Ectodermal cell (in vitro differentiated cells): ENCODE measurements around the gene ANO10.

ENCODE experiments used
- H3K27ac ChIP-seq: 2 replicates; pipeline ENCODE4 v1.7.0; 2013; ENCODE audit warnings: mild to moderate bottlenecking, low read depth, low read length; ENCODE audit not compliant: insufficient read depth, poor library complexity, severe bottlenecking
- H3K27me3 ChIP-seq: 2 replicates; pipeline ENCODE4 v1.7.0; 2013; ENCODE audit warnings: mild to moderate bottlenecking, low read length; ENCODE audit not compliant: insufficient read depth, control insufficient read depth, poor library complexity, severe bottlenecking
- H3K36me3 ChIP-seq: one replicate; pipeline ENCODE4 v1.7.0; 2013; ENCODE audit warnings: low read length; ENCODE audit not compliant: control insufficient read depth, insufficient read depth
- H3K4me1 ChIP-seq: one replicate; pipeline ENCODE4 v1.7.0; 2013; ENCODE audit warnings: low read length; ENCODE audit not compliant: control insufficient read depth, insufficient read depth
- H3K4me3 ChIP-seq: 2 replicates; pipeline ENCODE4 v1.7.0; 2013; ENCODE audit warnings: low read depth, low read length, control low read depth; ENCODE audit not compliant: insufficient read depth
- H3K9me3 ChIP-seq: 2 replicates; pipeline ENCODE4 v1.7.0; 2013; ENCODE audit warnings: mild to moderate bottlenecking, low read length, moderate library complexity; ENCODE audit not compliant: control insufficient read depth
- WGBS, 2 experiments: methylation state at CpG; one replicate each; pipeline ENCODE4 v1.1.7; 2013; ENCODE audit warnings: missing lambda C conversion rate in 2 of 2; 5-methylcytosine and 5-hydroxymethylcytosine counted together

Gene ANO10

DNA sequence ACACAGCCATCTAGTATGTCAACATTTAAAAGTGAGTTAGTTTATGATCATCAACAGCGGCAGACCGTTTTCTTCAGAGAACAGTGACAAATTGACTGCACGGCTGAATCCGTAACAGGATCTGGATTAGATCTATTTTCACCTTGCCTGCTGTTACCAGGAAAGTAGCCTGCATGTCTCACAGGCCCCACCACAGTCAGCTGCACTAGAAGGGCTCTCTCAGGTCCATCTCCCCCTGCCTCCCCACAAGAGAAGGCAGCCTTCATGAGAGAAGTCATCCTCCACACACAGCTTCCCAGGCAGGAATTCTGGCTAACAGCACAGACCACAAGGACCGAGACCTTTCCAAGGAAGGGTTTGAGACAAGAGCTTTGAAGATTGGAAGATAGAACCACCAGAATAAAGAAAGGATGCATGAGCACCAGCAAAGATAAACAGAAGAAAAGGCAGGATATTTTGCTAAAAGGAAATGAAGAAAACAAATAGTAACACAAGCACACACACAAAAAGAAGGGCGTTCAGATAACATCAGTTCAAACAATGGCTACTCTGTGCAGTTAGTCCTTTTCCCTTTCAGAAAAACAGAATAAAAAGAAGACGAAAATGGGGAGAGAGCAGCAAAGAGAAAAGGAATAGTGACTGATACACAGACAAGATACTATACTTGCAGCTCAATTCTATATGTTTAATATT lies 208.0 kb downstream of the ANO10 start:
- no peak overlapping the region for H3K27ac ChIP-seq
- WGBS, 2 experiments, result 91 to 94% methylated on average over 7 of the region's 7 CpGs
- H3K9me3 ChIP-seq, result no peaks in the 10 kb centered on the region
- H3K4me3 ChIP-seq, result no peak overlapping the region
- H3K27me3 ChIP-seq, result no peaks in the 10 kb centered on the region
- no peaks in the 10 kb centered on the region for H3K36me3 ChIP-seq
- no peaks in the 10 kb centered on the region for H3K4me1 ChIP-seq

DNA sequence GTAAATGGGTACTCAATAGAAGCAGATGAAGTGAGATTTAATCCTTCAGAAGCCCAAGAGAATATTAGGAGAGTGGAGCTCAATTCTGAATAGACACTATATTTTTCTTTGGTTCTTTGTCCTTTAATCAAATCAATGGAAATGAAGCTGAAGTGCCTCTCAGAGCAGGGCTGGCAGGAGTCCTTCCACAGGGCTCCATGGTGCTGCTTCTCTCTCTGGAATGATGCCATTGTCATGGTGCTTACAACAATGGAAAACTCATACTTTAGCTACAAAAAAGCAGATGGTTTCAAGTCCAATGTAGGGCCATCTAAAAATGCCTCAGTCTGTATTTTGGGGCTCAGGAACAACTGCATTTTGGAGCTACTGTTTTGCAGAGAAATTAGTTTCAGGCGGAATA lies 210.4 kb downstream of the ANO10 start:
- H3K27ac ChIP-seq, result no peak overlapping the region
- no peaks in the 10 kb centered on the region for H3K4me1 ChIP-seq
- WGBS, 2 experiments, result 90 to 100% methylated on average over 1 of the region's 1 CpG
- no peak overlapping the region for H3K4me3 ChIP-seq
- H3K27me3 ChIP-seq, result no peaks in the 10 kb centered on the region
- no peaks in the 10 kb centered on the region for H3K9me3 ChIP-seq
- no peaks in the 10 kb centered on the region for H3K36me3 ChIP-seq

DNA sequence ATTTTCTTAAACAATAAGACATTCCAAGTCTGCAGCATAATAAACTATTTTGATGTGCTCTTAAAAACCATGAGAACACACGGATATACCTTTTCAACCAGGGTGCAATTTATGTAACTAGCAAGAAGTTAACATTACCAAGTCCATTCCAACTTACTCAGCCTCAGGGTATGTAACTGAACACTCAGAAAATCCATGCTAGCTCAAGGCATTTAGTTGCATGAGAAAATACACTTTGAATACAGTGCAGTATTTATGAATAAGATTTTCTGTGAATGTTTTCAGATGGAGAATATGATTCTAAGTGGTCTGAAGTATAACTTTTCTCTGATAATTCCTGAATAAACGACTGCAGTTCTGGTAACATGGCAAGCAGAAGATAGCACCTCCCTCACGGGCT lies 211.2 kb downstream of the ANO10 start:
- H3K4me1 ChIP-seq, result no peaks in the 10 kb centered on the region
- H3K27me3 ChIP-seq, result no peaks in the 10 kb centered on the region
- no peak overlapping the region for H3K4me3 ChIP-seq
- WGBS, 2 experiments, result 90 to 95% methylated on average over 3 of the region's 3 CpGs
- H3K36me3 ChIP-seq, result no peaks in the 10 kb centered on the region
- no peak overlapping the region for H3K27ac ChIP-seq
- H3K9me3 ChIP-seq, result no peaks in the 10 kb centered on the region

DNA sequence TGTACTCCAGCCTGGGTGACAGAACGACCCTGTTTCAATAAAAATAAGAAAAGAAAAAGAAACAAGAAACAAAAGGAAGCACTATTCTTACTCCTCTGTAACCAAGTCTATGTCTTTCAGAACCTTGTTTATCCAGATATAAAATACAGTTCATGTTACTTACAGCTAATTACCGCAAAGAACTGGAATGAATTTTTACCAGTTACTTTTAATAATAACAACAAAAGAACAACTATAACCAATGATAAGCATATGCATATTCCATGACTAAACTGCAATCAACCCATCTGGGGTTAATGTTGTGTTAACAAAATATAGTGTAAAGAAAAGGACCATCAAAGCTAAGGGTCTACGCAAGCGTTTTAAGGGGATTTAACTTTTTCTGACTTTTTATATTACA lies 212.3 kb downstream of the ANO10 start:
- no peak overlapping the region for H3K27ac ChIP-seq
- 88 to 92% methylated on average over 2 of the region's 4 CpGs for WGBS, 2 experiments
- no peak overlapping the region for H3K4me3 ChIP-seq
- no peaks in the 10 kb centered on the region for H3K9me3 ChIP-seq
- no peaks in the 10 kb centered on the region for H3K4me1 ChIP-seq
- no peaks in the 10 kb centered on the region for H3K36me3 ChIP-seq
- no peaks in the 10 kb centered on the region for H3K27me3 ChIP-seq

DNA sequence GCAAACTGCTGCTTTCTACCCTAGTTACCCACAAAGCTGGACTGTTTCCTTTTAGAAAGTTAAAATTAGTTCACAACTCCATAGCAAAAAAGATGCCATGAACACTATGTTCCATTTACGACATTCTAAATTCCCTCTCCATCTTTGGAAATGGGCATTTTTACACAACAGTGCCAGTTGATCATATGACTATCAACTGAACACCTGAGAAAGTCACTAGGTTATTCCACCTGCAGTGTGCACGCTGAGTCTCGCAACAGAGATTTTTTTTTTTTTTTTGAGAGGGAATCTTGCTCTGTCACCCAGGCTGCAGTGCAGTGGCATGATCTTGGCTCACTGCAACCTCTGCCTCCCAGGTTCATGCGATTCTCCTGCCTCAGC lies 215.2 kb downstream of the ANO10 start:
- H3K36me3 ChIP-seq, result no peaks in the 10 kb centered on the region
- no peak overlapping the region for H3K27ac ChIP-seq
- H3K9me3 ChIP-seq, result no peaks in the 10 kb centered on the region
- no peaks in the 10 kb centered on the region for H3K4me1 ChIP-seq
- H3K4me3 ChIP-seq, result no peak overlapping the region
- WGBS, 2 experiments, result 95 to 96% methylated on average over 4 of the region's 4 CpGs
- H3K27me3 ChIP-seq, result no peaks in the 10 kb centered on the region

DNA sequence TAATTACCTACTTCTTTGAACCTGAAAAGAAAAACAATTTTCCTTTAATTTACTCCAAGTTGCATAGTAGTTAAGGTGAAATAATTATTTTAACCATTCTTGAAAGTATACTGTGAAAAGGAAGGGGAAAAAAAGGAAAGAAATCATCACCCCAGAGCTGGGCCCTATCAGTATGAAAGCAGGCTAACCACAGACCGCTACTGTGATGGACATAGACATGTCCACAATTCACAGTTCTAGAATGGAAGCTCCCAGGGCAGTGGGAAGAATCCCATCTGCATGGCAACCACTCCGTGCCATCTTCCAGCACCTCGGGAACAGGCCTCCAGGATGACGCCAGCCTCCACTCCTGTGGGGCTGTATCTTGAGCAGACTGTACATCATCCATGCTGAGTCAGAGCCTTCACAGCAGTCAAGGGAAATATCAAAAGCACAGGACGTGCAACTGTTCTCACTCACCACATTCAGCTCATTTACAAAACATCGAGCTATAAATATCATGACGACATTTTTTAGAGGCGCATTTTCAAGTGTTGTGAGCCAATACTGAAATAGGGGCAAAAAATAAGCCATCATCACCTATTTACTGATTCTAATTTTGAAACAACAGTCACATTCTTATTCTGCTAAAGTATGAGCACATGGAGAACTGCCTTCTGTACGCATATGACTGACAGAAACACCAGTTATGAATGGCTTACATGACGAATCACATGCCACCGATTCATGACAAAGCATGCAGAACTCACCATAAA lies 215.7 kb downstream of the ANO10 start:
- H3K4me3 ChIP-seq, result no peak overlapping the region
- no peaks in the 10 kb centered on the region for H3K36me3 ChIP-seq
- no peaks in the 10 kb centered on the region for H3K27me3 ChIP-seq
- H3K9me3 ChIP-seq, result no peaks in the 10 kb centered on the region
- H3K4me1 ChIP-seq, result no peaks in the 10 kb centered on the region
- WGBS, 2 experiments, result 93 to 95% methylated on average over 11 of the region's 11 CpGs
- no peak overlapping the region for H3K27ac ChIP-seq

DNA sequence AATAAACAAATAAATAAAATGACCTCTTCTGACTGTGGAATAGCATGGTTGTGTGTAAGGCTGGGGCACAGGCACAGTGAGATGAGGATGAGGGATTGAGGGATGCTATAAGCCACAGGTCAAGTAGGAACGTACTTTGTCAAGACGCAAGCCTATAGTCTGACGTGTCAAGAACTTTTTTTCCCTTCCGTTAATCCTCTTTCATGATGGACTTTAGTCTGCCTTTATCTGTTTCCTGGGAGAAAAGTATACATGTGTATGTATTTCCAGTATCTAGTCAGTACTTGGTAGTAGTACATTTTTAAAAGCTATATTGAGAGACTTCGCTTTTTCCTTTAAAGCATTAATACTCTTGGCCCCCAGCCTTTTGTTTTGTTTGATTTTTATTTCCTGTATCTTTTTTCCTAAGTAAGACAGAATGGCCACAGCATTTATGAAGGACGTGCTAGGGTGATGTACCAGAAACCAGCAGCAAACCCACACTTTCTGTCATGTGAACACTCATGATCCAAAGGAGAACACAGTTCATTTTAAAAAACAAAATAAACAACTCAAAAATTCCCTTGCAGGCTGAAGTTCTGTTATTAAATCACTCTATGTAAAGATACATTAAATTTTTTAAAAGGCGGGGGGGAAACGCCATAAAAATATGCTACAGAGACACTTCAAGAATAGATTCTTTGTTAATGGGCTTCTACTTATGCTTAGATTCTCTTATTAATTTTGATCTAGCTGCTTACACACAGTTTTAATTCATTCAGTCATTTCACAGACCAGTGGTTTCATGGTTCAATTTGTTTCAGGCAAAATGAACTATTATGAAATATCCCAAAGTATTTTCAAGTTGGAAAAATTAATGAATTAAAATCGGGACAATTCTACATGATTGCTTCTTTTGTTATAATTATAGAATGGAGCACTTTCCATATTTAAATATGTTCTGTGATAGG lies 220.8 kb downstream of the ANO10 start:
- Histone ChIP-seq H3K4me1 (no peaks in the 10 kb centered on the region), H3K4me3 (no peak overlapping the region), H3K9me3 (no peaks in the 10 kb centered on the region), H3K36me3 (no peaks in the 10 kb centered on the region), H3K27me3 (no peaks in the 10 kb centered on the region), H3K27ac (no peak overlapping the region)
- 96% methylated on average over 6 to 8 of the region's 9 CpGs for WGBS, 2 experiments

DNA sequence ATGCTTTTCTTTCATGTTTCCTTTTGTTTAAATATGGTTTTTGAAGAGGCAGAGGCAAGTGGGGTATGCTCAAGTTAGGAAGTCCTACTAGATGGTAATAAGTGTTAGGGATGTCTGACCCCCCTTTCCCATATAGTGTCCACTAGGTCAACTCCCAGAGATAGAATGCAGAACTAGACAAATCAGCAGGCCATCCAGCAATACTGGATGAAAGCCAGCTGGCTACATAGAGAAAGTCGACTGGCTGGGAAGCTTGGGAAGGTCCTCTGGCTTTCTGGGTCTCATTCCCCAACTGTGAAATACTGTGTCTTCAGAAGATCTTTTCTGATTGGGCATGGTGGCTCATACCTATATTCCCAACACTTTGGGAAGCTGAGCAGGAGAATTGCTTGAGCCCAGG lies 221.6 kb downstream of the ANO10 start:
- Histone ChIP-seq H3K27ac (no peak overlapping the region), H3K9me3 (no peaks in the 10 kb centered on the region), H3K27me3 (no peaks in the 10 kb centered on the region), H3K4me1 (no peaks in the 10 kb centered on the region), H3K36me3 (no peaks in the 10 kb centered on the region), H3K4me3 (no peak overlapping the region)
- 79 to 92% methylated on average over 1 of the region's 1 CpG for WGBS, 2 experiments

DNA sequence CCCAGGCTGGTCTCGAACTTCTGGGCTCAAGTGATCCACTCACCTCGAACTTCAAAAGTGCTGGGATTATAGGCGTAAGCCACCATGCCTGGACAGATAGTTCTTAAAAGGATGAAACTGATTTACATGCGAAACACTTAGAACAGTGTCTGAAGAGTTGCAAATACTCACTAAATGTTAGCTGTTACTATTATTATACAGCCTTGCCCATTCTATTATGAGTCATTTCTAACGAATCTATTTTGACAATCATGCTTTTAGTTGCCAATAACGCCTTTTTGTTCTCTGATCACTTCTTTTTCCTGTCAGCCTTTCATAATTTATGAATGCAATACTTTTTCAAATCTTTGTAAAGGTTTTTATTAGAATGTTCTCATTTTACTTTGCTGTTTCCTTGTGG lies 222.8 kb downstream of the ANO10 start:
- no peaks in the 10 kb centered on the region for H3K4me1 ChIP-seq
- H3K4me3 ChIP-seq, result no peak overlapping the region
- no peaks in the 10 kb centered on the region for H3K27me3 ChIP-seq
- no peaks in the 10 kb centered on the region for H3K9me3 ChIP-seq
- H3K36me3 ChIP-seq, result no peaks in the 10 kb centered on the region
- 93 to 94% methylated on average over 6 of the region's 6 CpGs for WGBS, 2 experiments
- H3K27ac ChIP-seq, result no peak overlapping the region

DNA sequence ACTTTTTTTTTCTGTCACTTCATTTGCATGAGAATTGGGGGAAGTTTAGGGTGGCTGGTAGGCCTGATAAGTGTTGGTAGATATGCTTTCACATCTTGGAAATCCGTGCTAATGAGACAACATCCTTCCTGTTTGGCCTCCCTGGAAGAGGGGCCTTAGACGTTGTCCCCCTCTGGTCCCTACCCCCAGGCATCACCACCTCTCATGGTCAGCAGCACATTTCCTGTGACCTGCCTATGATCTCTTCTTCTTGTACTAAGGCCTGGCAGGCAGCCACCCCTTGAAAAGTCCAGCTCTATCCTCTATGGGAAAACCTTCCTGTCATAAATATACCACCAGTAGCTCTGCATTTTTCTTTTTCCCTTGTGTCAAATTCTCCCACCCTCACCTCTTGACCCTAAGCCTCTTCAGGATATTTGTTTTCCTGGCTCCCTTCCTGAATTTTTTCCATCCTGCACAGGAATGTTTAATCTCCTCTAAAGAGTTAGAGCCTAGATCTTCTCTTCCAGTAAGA lies 227.7 kb downstream of the ANO10 start:
- no peak overlapping the region for H3K4me3 ChIP-seq
- no peaks in the 10 kb centered on the region for H3K4me1 ChIP-seq
- H3K27ac ChIP-seq, result no peak overlapping the region
- no peaks in the 10 kb centered on the region for H3K36me3 ChIP-seq
- H3K27me3 ChIP-seq, result no peaks in the 10 kb centered on the region
- 75 to 87% methylated on average over 2 of the region's 2 CpGs for WGBS, 2 experiments
- no peaks in the 10 kb centered on the region for H3K9me3 ChIP-seq
